NCI-H524 treated with DMSO at 0.1 percent for 48 hours (cell line): ENCODE measurements around the gene FGFBP1.
"Not testable (repeated sequence)": the region's sequence is repeated elsewhere in the genome, so short reads cannot be mapped to it uniquely, and the experiment has no call there.

Experiments used
- DNase-seq: peaks from one replicate; lab custom pipeline; 2025; lab: John Stamatoyannopoulos, UW

FGFBP1 gene

GRCh38 chr4:15945516-15945915, 7.0 kb upstream of the FGFBP1 start:
- no peak for DNase-seq

DNA sequence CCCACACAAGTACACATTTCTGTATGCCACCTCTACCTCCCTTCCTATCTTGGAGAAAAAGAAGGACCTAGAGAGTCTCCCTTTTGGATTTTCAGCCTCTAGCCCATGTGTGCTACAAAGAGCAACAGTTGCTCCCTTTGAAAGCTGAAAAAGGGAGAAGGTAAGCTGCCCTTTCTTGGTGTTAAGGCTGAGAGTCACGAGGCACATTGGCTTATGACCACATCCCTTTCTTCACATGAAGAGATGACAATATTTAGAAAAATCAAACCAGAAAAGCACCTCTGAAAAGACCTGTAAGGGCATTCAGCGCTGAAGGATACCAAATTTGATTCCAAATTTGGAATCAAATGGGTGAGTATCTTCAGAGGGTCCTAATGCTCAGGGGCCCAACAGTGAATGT, 6.4 kb upstream of the FGFBP1 start:
- DNase-seq: no peak

- DNase-seq: no peak
These were observed 3.7 kb upstream of the FGFBP1 start for GRCh38 chr4:15942283-15942682.

GRCh38 chr4:15938182-15938581, 358 bp downstream of the FGFBP1 start:
- no peak for DNase-seq

DNA sequence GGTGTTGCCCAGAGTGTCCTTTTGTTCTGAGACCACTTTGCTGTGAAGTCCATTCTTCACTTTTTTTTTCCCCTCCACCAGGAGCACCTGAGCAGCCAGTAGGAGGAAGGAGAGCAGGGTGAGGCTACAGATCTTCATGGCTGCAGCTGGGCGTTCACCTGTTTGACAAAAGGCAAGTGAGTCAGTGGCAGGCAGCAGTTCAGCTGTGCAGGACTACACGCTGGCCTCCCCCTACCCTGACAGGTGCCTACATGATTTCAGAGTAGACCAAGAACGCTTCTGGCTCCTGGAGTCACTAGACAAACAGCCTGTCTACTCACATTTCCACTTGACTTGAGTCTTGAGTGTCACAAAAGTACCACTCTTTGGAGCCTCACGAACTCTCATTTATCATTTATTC, 2.0 kb downstream of the FGFBP1 start:
- no peak for DNase-seq

- no peak for DNase-seq
These were observed 2.8 kb downstream of the FGFBP1 start for GRCh38 chr4:15935504-15936402.

DNA sequence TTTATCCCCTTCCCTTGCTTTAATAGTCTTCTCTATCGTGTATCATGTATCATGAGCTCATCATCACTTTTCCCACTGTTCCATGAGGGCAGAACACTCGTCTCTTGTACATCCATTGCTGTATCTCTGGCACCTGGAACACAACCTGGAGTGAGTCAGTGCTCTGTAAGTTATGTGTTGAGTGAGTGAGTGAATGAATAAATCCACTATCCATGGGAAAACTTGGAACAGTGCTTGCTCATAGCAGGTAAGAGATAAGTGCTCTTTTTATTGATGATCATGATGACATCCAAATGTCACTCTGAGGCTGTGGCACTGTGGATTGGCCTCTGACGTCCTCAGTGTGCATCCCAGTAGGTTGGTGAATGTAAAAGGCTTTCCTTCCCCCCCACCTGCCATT, 4.3 kb downstream of the FGFBP1 start:
- no peak for DNase-seq

GRCh38 chr4:15931451-15932210, 6.9 kb downstream of the FGFBP1 start:
- no peak for DNase-seq

DNA sequence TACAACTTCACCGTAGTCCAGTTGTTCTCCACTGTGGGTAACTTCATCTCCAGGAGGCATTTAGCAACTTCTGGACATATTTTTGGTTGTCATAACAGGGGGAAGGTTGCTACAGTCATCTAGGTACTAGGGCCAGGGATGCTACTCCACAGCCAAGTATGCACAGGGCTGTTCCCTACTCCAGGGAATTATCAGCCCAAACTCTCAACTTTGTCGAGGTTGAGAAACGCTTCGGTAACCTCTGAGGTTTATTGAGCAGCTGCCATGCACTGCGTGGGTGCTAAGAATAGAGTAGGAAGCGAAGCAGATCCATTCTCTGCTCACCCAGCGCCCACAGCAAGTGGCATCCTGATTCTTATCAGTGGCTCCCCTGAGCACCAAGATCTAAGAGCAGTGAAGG, 8.2 kb downstream of the FGFBP1 start:
- DNase-seq: no peak

DNA sequence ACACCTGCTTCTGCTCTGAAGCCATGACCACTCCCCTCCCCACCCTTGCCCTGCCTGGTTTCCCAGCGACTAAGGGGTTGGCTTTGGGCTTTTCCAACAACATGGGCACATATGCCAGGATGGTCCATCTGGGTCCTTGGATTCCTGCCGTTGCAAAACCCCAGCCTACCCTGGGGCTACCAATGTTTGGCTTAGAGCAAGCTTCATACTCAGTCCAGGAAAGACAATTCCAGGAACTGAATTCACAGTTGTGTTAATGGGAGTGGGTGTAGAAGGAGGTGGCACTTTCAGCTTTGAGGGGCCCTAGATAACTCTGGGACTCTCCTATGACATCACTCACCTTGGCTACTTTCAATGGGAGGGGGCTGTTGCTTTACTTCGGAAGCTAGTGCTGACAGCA, 9.0 kb downstream of the FGFBP1 start:
- DNase-seq: no peak

DNA sequence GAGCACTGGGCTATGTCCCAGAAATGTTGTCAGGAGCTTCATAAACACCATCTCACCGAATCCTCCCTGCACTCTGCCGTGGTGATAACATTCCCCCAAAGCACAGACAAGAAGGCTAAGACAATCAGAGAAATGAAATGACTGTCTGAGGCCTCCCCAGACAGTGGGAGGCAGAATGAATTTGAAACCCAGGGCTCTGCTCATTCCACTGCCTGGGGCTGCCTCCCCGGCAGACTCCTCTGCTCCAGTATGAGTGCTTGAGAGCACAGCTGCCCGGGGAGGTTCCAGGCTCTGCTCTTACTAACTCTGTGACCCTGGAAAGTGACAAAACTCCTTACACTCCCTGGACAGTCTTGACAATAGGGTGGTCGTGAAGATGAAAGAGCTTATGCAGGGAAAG, 9.7 kb downstream of the FGFBP1 start:
- DNase-seq: no peak

DNA sequence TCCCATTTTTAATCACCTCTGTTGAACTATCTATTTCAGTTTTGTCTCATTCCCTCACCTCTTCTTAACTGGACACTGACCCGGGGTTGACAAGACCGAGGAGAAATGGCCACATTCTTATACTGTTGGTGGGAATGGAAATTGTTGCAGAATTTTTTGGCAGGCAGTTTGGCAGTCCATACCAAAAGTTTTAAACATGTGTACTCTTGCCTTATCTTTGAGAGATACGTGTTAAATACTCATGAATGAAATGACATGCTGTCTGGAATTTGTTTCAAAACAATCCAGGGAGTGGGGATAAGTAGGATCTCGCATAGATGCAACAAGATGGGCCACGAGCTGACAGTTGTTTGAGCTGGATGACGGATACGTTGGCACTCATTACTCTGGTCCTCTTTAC, 12.1 kb downstream of the FGFBP1 start:
- no peak for DNase-seq

GRCh38 chr4:15925830-15926229, 12.7 kb downstream of the FGFBP1 start:
- DNase-seq: no peak

GRCh38 chr4:15921592-15921932, 17.0 kb downstream of the FGFBP1 start:
- DNase-seq: no peak

DNA sequence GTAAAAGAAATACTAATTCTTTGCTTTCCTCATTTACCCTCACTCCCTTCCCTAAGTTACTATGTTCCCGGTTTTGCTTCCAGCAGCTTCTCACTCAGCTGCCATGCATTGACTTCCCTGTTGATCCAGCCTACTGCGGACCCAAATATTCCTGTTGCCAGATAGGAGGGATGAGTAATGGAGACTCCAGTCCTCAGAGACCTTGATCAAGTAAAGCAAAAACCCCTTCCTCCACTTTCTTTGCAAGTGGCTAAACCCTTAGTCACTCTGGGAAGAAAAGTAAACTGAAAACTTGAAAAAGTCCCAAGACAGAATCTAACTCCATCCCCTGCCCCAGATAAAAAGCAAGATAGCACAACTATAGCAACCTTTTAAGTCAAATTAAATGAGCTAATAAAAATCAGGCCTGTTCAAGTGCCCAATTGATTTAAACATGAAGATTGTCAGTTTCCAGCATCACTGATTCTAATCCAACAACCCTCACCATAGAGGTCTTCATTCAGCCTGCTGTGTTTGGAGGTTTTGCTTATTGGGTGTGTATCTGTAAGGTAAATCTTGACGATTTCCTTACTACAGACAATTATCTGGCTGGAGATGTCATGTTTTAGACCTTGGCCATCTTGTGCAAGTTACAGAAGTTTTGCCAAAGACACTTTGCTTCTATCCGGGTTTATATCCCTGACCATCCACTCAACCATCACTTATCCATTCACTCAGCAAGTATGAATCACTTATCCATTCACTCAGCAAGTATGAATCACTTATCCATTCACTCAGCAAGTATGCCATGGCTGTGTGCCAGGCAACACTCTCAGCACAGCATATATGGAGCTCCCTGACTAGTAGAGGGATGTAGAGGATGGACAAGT, 17.6 kb downstream of the FGFBP1 start:
- DNase-seq: no peak

- no peak for DNase-seq
These were observed 19.9 kb downstream of the FGFBP1 start for GRCh38 chr4:15918484-15919129.

GRCh38 chr4:15917297-15917696, 21.2 kb downstream of the FGFBP1 start:
- DNase-seq: no peak

GRCh38 chr4:15916358-15916757, 22.2 kb downstream of the FGFBP1 start:
- not testable (repeated sequence) for DNase-seq

- DNase-seq: no peak
These were observed 23.8 kb downstream of the FGFBP1 start for GRCh38 chr4:15914736-15915135.

DNA sequence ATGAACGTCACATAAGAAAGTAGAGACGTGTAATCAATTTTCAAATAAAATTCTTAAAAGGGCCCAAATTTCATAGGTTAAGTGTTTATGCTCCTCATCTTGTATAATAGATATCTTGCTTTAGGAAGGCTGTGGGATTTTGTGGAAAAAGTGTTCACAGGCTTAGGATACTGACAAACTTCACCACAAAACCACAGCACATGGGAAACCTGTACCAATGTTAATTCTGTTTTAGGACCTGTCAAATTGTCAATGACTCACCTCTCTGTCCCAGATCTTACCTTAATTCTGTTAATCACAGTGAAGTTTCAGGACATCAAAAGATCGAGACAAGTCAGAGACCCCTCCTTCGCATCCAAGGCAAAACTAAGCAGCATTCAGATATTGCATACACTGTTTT, 24.2 kb downstream of the FGFBP1 start:
- no peak for DNase-seq

GRCh38 chr4:15913631-15913970, 24.9 kb downstream of the FGFBP1 start:
- no peak for DNase-seq
